Central memory CD8-positive, alpha-beta T cell (primary cell): ENCODE data around the gene EPPIN.

Experiments
- ATAC-seq: fragments of 150-1000 bp; cut with Tn5 transposase; replicated peaks from 2 replicates; pipeline ENCODE4 v1.10.0; 2022; ENCODE audit warnings: mild to moderate bottlenecking, moderate FRiP score, moderate number of reproducible peaks; ENCODE audit not compliant: poor library complexity, severe bottlenecking; ENCODE audit errors: extremely low read depth
- DNase-seq, 2 donors: peaks; one replicate each; pipeline ENCODE4 v3.0.0; 2021; ENCODE audit warnings: low spot score in 2 of 2
- H3K27ac Mint-ChIP-seq: one replicate; pipeline ENCODE4 v1.8.0; 2022; ENCODE audit warnings: low read depth, mild to moderate bottlenecking, moderate library complexity, mixed read lengths
- H3K27me3 Mint-ChIP-seq: one replicate; pipeline ENCODE4 v1.8.0; 2022; ENCODE audit warnings: mixed read lengths
- H3K36me3 Mint-ChIP-seq: one replicate; pipeline ENCODE4 v1.8.0; 2022; ENCODE audit warnings: mild to moderate bottlenecking, moderate library complexity, mixed read lengths; ENCODE audit not compliant: insufficient read depth
- H3K4me1 Mint-ChIP-seq: one replicate; pipeline ENCODE4 v1.8.0; 2022; ENCODE audit warnings: mixed read lengths
- H3K4me3 Mint-ChIP-seq: one replicate; pipeline ENCODE4 v1.8.0; 2022; ENCODE audit warnings: mild to moderate bottlenecking, moderate library complexity, mixed read lengths
- H3K9me3 Mint-ChIP-seq: one replicate; pipeline ENCODE4 v1.8.0; 2022; ENCODE audit warnings: mixed read lengths

Gene EPPIN

GRCh38 chr20:45496166-45496565 is 51.0 kb downstream of the EPPIN start:
- no peak overlapping the region for H3K27ac Mint-ChIP-seq
- peaks cover 62% of the 10 kb centered on the region for H3K27me3 Mint-ChIP-seq
- H3K9me3 Mint-ChIP-seq = no peaks in the 10 kb centered on the region
- no peak overlapping the region for H3K4me3 Mint-ChIP-seq
- ATAC-seq = no peak
- H3K4me1 Mint-ChIP-seq = no peaks in the 10 kb centered on the region
- H3K36me3 Mint-ChIP-seq = no peaks in the 10 kb centered on the region
- no peak for DNase-seq

GRCh38 chr20:45495501-45495941 is 51.7 kb downstream of the EPPIN start:
- Mint-ChIP-seq H3K4me1 (no peaks in the 10 kb centered on the region), H3K27ac (no peak overlapping the region), H3K4me3 (no peak overlapping the region), H3K9me3 (no peaks in the 10 kb centered on the region), H3K27me3 (peaks cover 62% of the 10 kb centered on the region), H3K36me3 (no peaks in the 10 kb centered on the region)
- DNase-seq (no peak), ATAC-seq (no peak)
